Natural killer cell (primary cell): ENCODE results near the gene FKBP3. TPM values are rescaled to one million over a fixed set of nuclear protein-coding genes. Genes with fewer than 3 reads are reported as not detected.

Source experiments
- ATAC-seq, 3 donors: fragments of 150-1000 bp in 2 of 3; fragments of 200-7000 bp in 1 of 3; cut with Tn5 transposase; 1 replicate in 1 of 3; 2 replicates in 2 of 3; pipeline ENCODE4 v1.10.0; 2021; ENCODE audit warnings: mild to moderate bottlenecking in 2 of 3, moderate library complexity in 2 of 3
- DNase-seq, 2 donors: peaks; one replicate each; pipeline versions ENCODE4 v3.0.0 to v3.0.0-alpha.2; 2013 to 2021; ENCODE audit warnings: mixed read lengths in 1 of 2
- H3K27ac ChIP-seq: one replicate; pipeline ENCODE4 v1.5.1; 2013; ENCODE audit warnings: mild to moderate bottlenecking, low read length
- H3K27me3 ChIP-seq: one replicate; pipeline ENCODE4 v1.6.1; 2013; ENCODE audit warnings: low read length; ENCODE audit not compliant: control insufficient read depth, insufficient read depth
- H3K36me3 ChIP-seq: one replicate; pipeline ENCODE4 v1.6.1; 2013; ENCODE audit warnings: low read length; ENCODE audit not compliant: control insufficient read depth, insufficient read depth
- H3K4me1 ChIP-seq: one replicate; pipeline ENCODE4 v1.6.1; 2013; ENCODE audit warnings: low read length; ENCODE audit not compliant: control insufficient read depth, insufficient read depth
- H3K4me3 ChIP-seq: one replicate; pipeline ENCODE4 v1.5.1; 2013; ENCODE audit warnings: low read length
- H3K9me3 ChIP-seq: one replicate; pipeline ENCODE4 v1.6.1; 2013; ENCODE audit warnings: low read length; ENCODE audit not compliant: control insufficient read depth, insufficient read depth
- H3K27ac Mint-ChIP-seq, 2 donors: one replicate each; pipeline ENCODE4 v1.8.0; 2022; ENCODE audit warnings: mild to moderate bottlenecking in 2 of 2, mixed read lengths in 2 of 2, moderate library complexity in 1 of 2
- H3K27me3 Mint-ChIP-seq, 2 donors: one replicate each; pipeline ENCODE4 v1.8.0; 2022; ENCODE audit warnings: low read depth in 2 of 2, mixed read lengths in 2 of 2
- H3K36me3 Mint-ChIP-seq: one replicate; pipeline ENCODE4 v1.8.0; 2022; ENCODE audit warnings: mixed read lengths
- H3K4me1 Mint-ChIP-seq, 2 donors: one replicate each; pipeline ENCODE4 v1.8.0; 2022; ENCODE audit warnings: mixed read lengths in 2 of 2
- H3K4me3 Mint-ChIP-seq: one replicate; pipeline ENCODE4 v1.8.0; 2022; ENCODE audit warnings: mild to moderate bottlenecking, moderate library complexity, mixed read lengths
- H3K9me3 Mint-ChIP-seq, 2 donors: one replicate each; pipeline ENCODE4 v1.8.0; 2022; ENCODE audit warnings: mixed read lengths in 2 of 2
- WGBS: methylation state at CpG from one replicate; pipeline ENCODE4 v1.1.7; 2013; ENCODE audit warnings: missing lambda C conversion rate; ENCODE audit not compliant: insufficient coverage; 5-methylcytosine and 5-hydroxymethylcytosine counted together
- intact Hi-C: fragments of 100-400 bp; cut with micrococcal nuclease; formaldehyde crosslinking; loops from one replicate; pipeline ENCODE4 v1.14.2; 2022
- total RNA-seq, 4 donors: library from RNA; stranded (reverse); fragments of 120-200 nt in 1 of 4; gene quantifications; one replicate each; pipeline versions ENCODE4 v1.2.3 to v1.2.4, GENCODE V29; 2013 to 2022
- TF ChIP-seq, protein P1 (sequence below): fragments of 200-600 bp; IDR thresholded peaks from one replicate; pipeline ENCODE4 v1.8.0; 2022; ENCODE audit warnings: antibody characterized with exemption

Gene FKBP3
- total RNA-seq, 3 donors from 2014 or later (not counting 1 experiment from before 2014, with no cell fraction given), result 32.2 to 39.7 (median 33.7) TPM

DNA sequence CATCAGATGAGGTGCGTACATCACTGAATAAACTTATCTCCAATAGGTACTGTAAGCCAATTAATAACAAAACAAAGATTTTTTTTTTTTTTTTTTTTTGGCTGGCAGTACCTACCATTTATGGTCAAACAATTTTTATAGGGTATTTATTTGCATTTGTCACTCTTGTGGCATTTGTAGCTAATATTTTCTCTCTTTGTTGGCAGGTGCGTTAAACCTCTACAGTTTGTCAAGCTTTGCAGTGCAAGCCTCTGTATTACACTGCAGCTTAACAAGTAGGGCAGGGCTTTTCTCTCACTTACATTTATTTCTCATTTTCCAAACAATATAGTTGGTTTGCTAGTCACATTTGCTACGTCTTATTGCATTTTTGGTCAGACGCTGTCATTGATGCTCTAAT lies 38.1 kb downstream of the FKBP3 start:
- H3K4me1 ChIP-seq, result no peaks in the 10 kb centered on the region
- H3K27me3 ChIP-seq, result no peaks in the 10 kb centered on the region
- Mint-ChIP-seq H3K9me3 (no peaks in the 10 kb centered on the region), H3K36me3 (peaks cover 16% of the 10 kb centered on the region), H3K27me3 (no peaks in the 10 kb centered on the region), H3K4me1 (peaks cover under 1 to 10% of the 10 kb centered on the region in 2 donors), H3K4me3 (no peak overlapping the region), H3K27ac (no peak overlapping the region)
- WGBS, result 97% methylated on average over 4 of the region's 4 CpGs
- no peaks in the 10 kb centered on the region for H3K9me3 ChIP-seq
- no peak overlapping the region for H3K4me3 ChIP-seq
- ATAC-seq, result no peak
- H3K36me3 ChIP-seq, result peaks cover 36% of the 10 kb centered on the region
- no peak for DNase-seq
- TF ChIP-seq, protein P1, sequence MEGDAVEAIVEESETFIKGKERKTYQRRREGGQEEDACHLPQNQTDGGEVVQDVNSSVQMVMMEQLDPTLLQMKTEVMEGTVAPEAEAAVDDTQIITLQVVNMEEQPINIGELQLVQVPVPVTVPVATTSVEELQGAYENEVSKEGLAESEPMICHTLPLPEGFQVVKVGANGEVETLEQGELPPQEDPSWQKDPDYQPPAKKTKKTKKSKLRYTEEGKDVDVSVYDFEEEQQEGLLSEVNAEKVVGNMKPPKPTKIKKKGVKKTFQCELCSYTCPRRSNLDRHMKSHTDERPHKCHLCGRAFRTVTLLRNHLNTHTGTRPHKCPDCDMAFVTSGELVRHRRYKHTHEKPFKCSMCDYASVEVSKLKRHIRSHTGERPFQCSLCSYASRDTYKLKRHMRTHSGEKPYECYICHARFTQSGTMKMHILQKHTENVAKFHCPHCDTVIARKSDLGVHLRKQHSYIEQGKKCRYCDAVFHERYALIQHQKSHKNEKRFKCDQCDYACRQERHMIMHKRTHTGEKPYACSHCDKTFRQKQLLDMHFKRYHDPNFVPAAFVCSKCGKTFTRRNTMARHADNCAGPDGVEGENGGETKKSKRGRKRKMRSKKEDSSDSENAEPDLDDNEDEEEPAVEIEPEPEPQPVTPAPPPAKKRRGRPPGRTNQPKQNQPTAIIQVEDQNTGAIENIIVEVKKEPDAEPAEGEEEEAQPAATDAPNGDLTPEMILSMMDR, result no peak
- no peak overlapping the region for H3K27ac ChIP-seq
- intact Hi-C loops, result no loop called here

DNA sequence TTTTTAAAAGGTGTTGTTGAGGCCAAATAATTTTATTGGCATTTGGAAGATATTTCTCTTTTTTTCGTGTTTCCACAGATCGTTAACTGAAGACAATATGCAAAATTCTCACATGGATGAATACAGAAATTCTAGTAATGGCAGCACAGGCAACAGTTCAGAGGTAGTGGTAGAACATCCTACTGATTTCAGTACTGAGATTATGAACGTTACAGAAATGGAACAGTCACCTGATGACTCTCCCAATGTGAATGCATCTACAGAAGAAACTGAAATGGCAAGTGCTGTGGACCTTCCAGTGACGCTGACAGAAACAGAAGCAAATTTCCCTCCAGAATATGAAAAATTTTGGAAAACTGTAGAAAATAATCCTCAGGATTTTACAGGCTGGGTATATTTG lies 39.1 kb downstream of the FKBP3 start:
- intact Hi-C loops, result no loop called here
- no peaks in the 10 kb centered on the region for H3K4me1 ChIP-seq

DNA sequence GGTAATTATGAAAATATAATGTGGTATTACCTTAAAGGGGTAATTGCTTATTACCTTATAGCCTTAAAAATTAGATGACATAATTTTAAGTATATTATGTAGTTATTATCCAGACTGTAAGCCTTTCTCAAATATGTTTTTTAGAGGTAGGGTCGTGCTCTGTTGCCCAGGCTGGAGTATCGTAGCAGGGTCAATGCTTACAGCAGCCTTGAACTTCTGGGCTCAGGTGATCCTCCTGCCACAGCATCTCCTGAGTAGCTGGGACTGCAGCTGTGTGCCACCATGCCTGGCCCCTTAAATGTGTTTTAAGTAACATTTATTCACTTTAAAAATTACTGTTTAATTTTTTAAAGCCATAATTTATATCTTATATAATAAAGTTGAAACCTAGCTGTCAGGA lies 40.0 kb downstream of the FKBP3 start:
- Mint-ChIP-seq H3K27ac (no peak overlapping the region), H3K4me1 (peaks cover 15 to 18% of the 10 kb centered on the region in 2 donors), H3K36me3 (peaks cover 16% of the 10 kb centered on the region), H3K27me3 (no peaks in the 10 kb centered on the region), H3K4me3 (no peak overlapping the region), H3K9me3 (no peaks in the 10 kb centered on the region)
- WGBS, result 94% methylated on average over 2 of the region's 2 CpGs
- no peak for ATAC-seq
- H3K36me3 ChIP-seq, result peaks cover 30% of the 10 kb centered on the region
- no peak overlapping the region for H3K27ac ChIP-seq
- no peaks in the 10 kb centered on the region for H3K4me1 ChIP-seq
- no peaks in the 10 kb centered on the region for H3K9me3 ChIP-seq
- DNase-seq, result no peak
- no peaks in the 10 kb centered on the region for H3K27me3 ChIP-seq
- TF ChIP-seq, protein P1, result no peak
- intact Hi-C loops, result no loop called here
- no peak overlapping the region for H3K4me3 ChIP-seq

More for the DNA sequence above, 39.1 kb downstream of the FKBP3 start:
- Mint-ChIP-seq H3K27me3 (no peaks in the 10 kb centered on the region), H3K4me1 (peaks cover 9 to 10% of the 10 kb centered on the region in 2 donors), H3K36me3 (peaks cover 16% of the 10 kb centered on the region), H3K4me3 (no peak overlapping the region), H3K27ac (no peak overlapping the region), H3K9me3 (no peaks in the 10 kb centered on the region)
- H3K27ac ChIP-seq, result no peak overlapping the region
- DNase-seq (no peak), ATAC-seq (no peak)
- TF ChIP-seq, protein P1, result no peak
- WGBS, result 91% methylated on average over 4 of the region's 4 CpGs
- no peaks in the 10 kb centered on the region for H3K27me3 ChIP-seq
- H3K4me3 ChIP-seq, result no peak overlapping the region
- no peaks in the 10 kb centered on the region for H3K9me3 ChIP-seq
- H3K36me3 ChIP-seq, result peaks cover 32% of the 10 kb centered on the region

DNA sequence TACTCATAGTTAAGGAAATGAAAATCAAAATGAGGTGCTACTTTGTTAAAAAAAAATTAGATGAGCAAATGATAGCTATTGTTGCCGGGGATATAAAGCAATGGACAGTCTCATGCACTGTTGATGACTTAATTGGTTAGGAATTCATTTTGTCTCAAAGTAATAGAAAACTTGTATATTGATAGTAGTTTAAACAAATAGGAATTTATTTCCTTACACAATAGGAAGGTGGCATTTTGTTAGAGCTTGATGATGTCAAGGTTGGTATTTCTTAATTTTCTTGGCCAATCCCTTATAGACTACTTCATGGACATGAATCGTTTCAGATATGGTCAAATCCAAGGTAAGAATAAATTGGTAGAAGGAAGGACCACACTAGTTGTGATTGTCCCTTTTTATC lies 42.6 kb downstream of the FKBP3 start:
- Mint-ChIP-seq H3K27ac (no peak overlapping the region), H3K9me3 (no peaks in the 10 kb centered on the region), H3K27me3 (no peaks in the 10 kb centered on the region), H3K36me3 (no peaks in the 10 kb centered on the region), H3K4me1 (peaks cover 30 to 36% of the 10 kb centered on the region in 2 donors), H3K4me3 (no peak overlapping the region)
- TF ChIP-seq, protein P1, result no peak
- 82% methylated on average over 1 of the region's 2 CpGs for WGBS
- H3K27ac ChIP-seq, result no peak overlapping the region
- H3K9me3 ChIP-seq, result no peaks in the 10 kb centered on the region
- peaks cover 12% of the 10 kb centered on the region for H3K36me3 ChIP-seq
- no peak overlapping the region for H3K4me3 ChIP-seq
- no peaks in the 10 kb centered on the region for H3K4me1 ChIP-seq
- intact Hi-C loops, result no loop called here
- no peaks in the 10 kb centered on the region for H3K27me3 ChIP-seq
- ATAC-seq (no peak), DNase-seq (no peak)
